ENCODE data around the gene JARID2.

The JARID2 gene

GRCh38 chr6:15250187-15251168 is 4.6 kb downstream of the JARID2 start:
- no peak overlapping the region for H2AK5ac ChIP-seq (ENCODE audit: low read depth, low read length)
- H3K4ac ChIP-seq (ENCODE audit: low read length), result no peak overlapping the region
- no peak overlapping the region for H2BK15ac ChIP-seq (ENCODE audit: low read length)
- H3K4me3 ChIP-seq (ENCODE audit: low read length in 2 of 2), result no peak overlapping the region
- peaks cover 0 to 5% of the 10 kb centered on the region in 2 donors for H3K9me3 ChIP-seq (replicated peaks in 1 of 2; ENCODE audit: control insufficient read depth in 2 of 2, insufficient read depth in 1 of 2, low read depth in 1 of 2, low read length in 2 of 2)
- no peak overlapping the region for H2BK120ac ChIP-seq (ENCODE audit: low read depth, low read length)
- H3K36me3 ChIP-seq (replicated peaks in 1 of 2; ENCODE audit: control insufficient read depth in 2 of 2, insufficient read depth in 2 of 2, low read length in 2 of 2), result peaks cover 0 to 23% of the 10 kb centered on the region in 2 donors
- no peak overlapping the region for H3K4me2 ChIP-seq (ENCODE audit: insufficient read depth, low read length, poor library complexity, severe bottlenecking)
- H4K8ac ChIP-seq (ENCODE audit: low read depth, low read length), result no peak overlapping the region
- no peak overlapping the region for H3K27ac ChIP-seq (replicated peaks; ENCODE audit: low read length)
- no peak overlapping the region for H3K9ac ChIP-seq (ENCODE audit: low read depth, low read length, poor library complexity)
- no peak overlapping the region for H3K18ac ChIP-seq (ENCODE audit: low read length)
- H3K4me1 ChIP-seq (ENCODE audit: control insufficient read depth in 2 of 2, insufficient read depth in 1 of 2, low read depth in 1 of 2, low read length in 2 of 2), result peaks cover 4 to 11% of the 10 kb centered on the region in 2 donors
- H2AFZ ChIP-seq (ENCODE audit: low read length), result no peak overlapping the region
- no peak overlapping the region for H4K91ac ChIP-seq (ENCODE audit: low read depth, low read length, poor library complexity)
- WGBS, 2 donors (ENCODE audit: extremely low coverage in 2 of 2, insufficient read length in 2 of 2, insufficient replicate concordance in 1 of 2), result no CpG with 5 or more reads among the region's 15 CpGs
- H3K14ac ChIP-seq (ENCODE audit: low read length), result no peak overlapping the region
- no peak overlapping the region for H2BK12ac ChIP-seq (ENCODE audit: low read length)
- no peak overlapping the region for H2BK5ac ChIP-seq (ENCODE audit: low read length)
- no peaks in the 10 kb centered on the region for H3K79me1 ChIP-seq (ENCODE audit: low read depth, low read length)
- H3K27me3 ChIP-seq (ENCODE audit: control insufficient read depth in 3 of 3, insufficient read depth in 3 of 3, low read depth in 1 of 3, low read length in 3 of 3), result no peaks in the 10 kb centered on the region
- no peak overlapping the region for H3K23ac ChIP-seq (ENCODE audit: low read depth, low read length, poor library complexity)
- DNase-seq (ENCODE audit: low spot score), result no peak

- no peak overlapping the region for H3K9ac ChIP-seq (ENCODE audit: low read depth, low read length, poor library complexity)
- no peak overlapping the region for H2BK12ac ChIP-seq (ENCODE audit: low read length)
- H3K4me2 ChIP-seq (ENCODE audit: insufficient read depth, low read length, poor library complexity, severe bottlenecking), result no peak overlapping the region
- no peak overlapping the region for H2BK120ac ChIP-seq (ENCODE audit: low read depth, low read length)
- no peak overlapping the region for H2BK5ac ChIP-seq (ENCODE audit: low read length)
- H3K4ac ChIP-seq (ENCODE audit: low read length), result no peak overlapping the region
- no peak overlapping the region for H3K4me3 ChIP-seq (ENCODE audit: low read length in 2 of 2)
- no peak overlapping the region for H3K14ac ChIP-seq (ENCODE audit: low read length)
- H3K9me3 ChIP-seq (replicated peaks in 1 of 2; ENCODE audit: control insufficient read depth in 2 of 2, insufficient read depth in 1 of 2, low read depth in 1 of 2, low read length in 2 of 2), result peaks cover 0 to 5% of the 10 kb centered on the region in 2 donors
- no peaks in the 10 kb centered on the region for H3K27me3 ChIP-seq (ENCODE audit: control insufficient read depth in 3 of 3, insufficient read depth in 3 of 3, low read depth in 1 of 3, low read length in 3 of 3)
- H3K23ac ChIP-seq (ENCODE audit: low read depth, low read length, poor library complexity), result no peak overlapping the region
- H3K4me1 ChIP-seq (ENCODE audit: control insufficient read depth in 2 of 2, insufficient read depth in 1 of 2, low read depth in 1 of 2, low read length in 2 of 2), result peaks cover 8 to 18% of the 10 kb centered on the region in 2 donors
- H3K27ac ChIP-seq (replicated peaks; ENCODE audit: low read length), result no peak overlapping the region
- WGBS, 2 donors (ENCODE audit: extremely low coverage in 2 of 2, insufficient read length in 2 of 2, insufficient replicate concordance in 1 of 2), result no CpG with 5 or more reads among the region's 3 CpGs
- no peak overlapping the region for H2AK5ac ChIP-seq (ENCODE audit: low read depth, low read length)
- no peak overlapping the region for H4K91ac ChIP-seq (ENCODE audit: low read depth, low read length, poor library complexity)
- H4K8ac ChIP-seq (ENCODE audit: low read depth, low read length), result no peak overlapping the region
- DNase-seq (ENCODE audit: low spot score), result no peak
- H3K18ac ChIP-seq (ENCODE audit: low read length), result no peak overlapping the region
- H3K36me3 ChIP-seq (replicated peaks in 1 of 2; ENCODE audit: control insufficient read depth in 2 of 2, insufficient read depth in 2 of 2, low read length in 2 of 2), result peaks cover 0 to 23% of the 10 kb centered on the region in 2 donors
- H3K79me1 ChIP-seq (ENCODE audit: low read depth, low read length), result no peaks in the 10 kb centered on the region
- H2AFZ ChIP-seq (ENCODE audit: low read length), result no peak overlapping the region
- no peak overlapping the region for H2BK15ac ChIP-seq (ENCODE audit: low read length)
Observed at GRCh38 chr6:15252195-15252594, 6.3 kb downstream of the JARID2 start.

GRCh38 chr6:15253203-15254022 is 7.5 kb downstream of the JARID2 start:
- Histone ChIP-seq H3K27ac (replicated peaks; ENCODE audit: low read length) (no peak overlapping the region), H2AK5ac (ENCODE audit: low read depth, low read length) (no peak overlapping the region)
- no CpG with 5 or more reads among the region's 14 CpGs for WGBS, 2 donors (ENCODE audit: extremely low coverage in 2 of 2, insufficient read length in 2 of 2, insufficient replicate concordance in 1 of 2)

More at GRCh38 chr6:15253203-15254022, 7.5 kb downstream of the JARID2 start:
- H3K4ac ChIP-seq (ENCODE audit: low read length), result no peak overlapping the region
- H4K8ac ChIP-seq (ENCODE audit: low read depth, low read length), result no peak overlapping the region
- peaks cover 8 to 18% of the 10 kb centered on the region in 2 donors for H3K4me1 ChIP-seq (ENCODE audit: control insufficient read depth in 2 of 2, insufficient read depth in 1 of 2, low read depth in 1 of 2, low read length in 2 of 2)
- no peak overlapping the region for H3K4me2 ChIP-seq (ENCODE audit: insufficient read depth, low read length, poor library complexity, severe bottlenecking)
- no peaks in the 10 kb centered on the region for H3K27me3 ChIP-seq (ENCODE audit: control insufficient read depth in 3 of 3, insufficient read depth in 3 of 3, low read depth in 1 of 3, low read length in 3 of 3)
- H2BK5ac ChIP-seq (ENCODE audit: low read length), result no peak overlapping the region
- H3K14ac ChIP-seq (ENCODE audit: low read length), result no peak overlapping the region
- peaks cover 0 to 23% of the 10 kb centered on the region in 2 donors for H3K36me3 ChIP-seq (replicated peaks in 1 of 2; ENCODE audit: control insufficient read depth in 2 of 2, insufficient read depth in 2 of 2, low read length in 2 of 2)
- no peak overlapping the region for H3K23ac ChIP-seq (ENCODE audit: low read depth, low read length, poor library complexity)
- H3K4me3 ChIP-seq (ENCODE audit: low read length in 2 of 2), result no peak overlapping the region
- H3K79me1 ChIP-seq (ENCODE audit: low read depth, low read length), result no peaks in the 10 kb centered on the region
- no peak overlapping the region for H2BK12ac ChIP-seq (ENCODE audit: low read length)
- DNase-seq (ENCODE audit: low spot score), result no peak
- peaks cover 0 to 5% of the 10 kb centered on the region in 2 donors for H3K9me3 ChIP-seq (replicated peaks in 1 of 2; ENCODE audit: control insufficient read depth in 2 of 2, insufficient read depth in 1 of 2, low read depth in 1 of 2, low read length in 2 of 2)
- no peak overlapping the region for H3K9ac ChIP-seq (ENCODE audit: low read depth, low read length, poor library complexity)
- no peak overlapping the region for H4K91ac ChIP-seq (ENCODE audit: low read depth, low read length, poor library complexity)
- H2BK15ac ChIP-seq (ENCODE audit: low read length), result no peak overlapping the region
- H3K18ac ChIP-seq (ENCODE audit: low read length), result no peak overlapping the region
- no peak overlapping the region for H2AFZ ChIP-seq (ENCODE audit: low read length)
- no peak overlapping the region for H2BK120ac ChIP-seq (ENCODE audit: low read depth, low read length)

Data from neuronal stem cell (in vitro differentiated cells).